ENCODE results near the gene FBXW10B.
"Not testable (repeated sequence)": the region's sequence is repeated elsewhere in the genome, so short reads cannot be mapped to it uniquely, and the experiment has no call there.

DNA sequence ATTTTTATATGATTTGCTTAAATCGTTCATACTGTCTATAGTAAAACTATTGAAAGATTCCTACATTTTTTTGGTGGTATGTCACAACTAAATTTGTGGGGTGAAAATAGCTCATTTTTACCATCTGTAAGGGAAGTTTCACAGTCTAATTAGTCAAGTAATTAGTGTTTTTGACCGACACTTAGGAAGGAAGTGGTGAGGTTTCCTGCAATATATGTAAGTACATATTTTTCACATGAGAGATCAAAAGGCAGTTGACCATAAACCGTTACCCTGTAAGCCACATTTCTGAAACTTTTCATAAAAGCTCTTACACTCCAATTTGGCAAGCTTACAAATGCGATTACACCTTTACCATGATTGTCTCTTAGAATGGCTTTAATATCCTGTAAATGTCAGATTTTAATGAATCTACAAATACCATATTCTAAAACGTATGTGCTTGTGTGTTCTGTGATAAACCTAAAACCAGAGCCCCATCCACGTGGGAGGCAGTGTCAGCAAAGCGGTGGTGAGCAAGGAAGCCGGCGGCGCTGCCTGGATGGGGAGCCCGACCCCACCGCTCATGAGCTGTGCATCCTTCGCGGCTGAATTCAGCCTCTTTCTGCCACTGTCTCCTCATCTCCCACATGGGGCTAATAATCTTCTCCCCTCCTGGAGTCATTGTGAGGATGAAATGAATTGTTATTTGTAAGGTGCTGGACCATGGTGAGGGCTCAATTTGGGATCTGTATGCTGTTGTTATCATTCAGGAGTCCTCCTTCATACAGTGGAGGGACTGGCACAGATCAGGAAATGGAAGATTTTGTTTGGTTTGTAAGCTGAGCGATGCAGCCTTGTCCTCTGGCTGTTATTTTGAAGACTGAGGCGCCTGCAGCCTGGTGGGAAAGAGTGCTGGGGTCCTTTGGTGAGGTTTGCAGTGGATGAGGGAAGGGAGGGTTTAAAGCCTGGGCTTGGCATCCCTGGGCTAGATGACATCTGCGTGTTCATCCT lies 29.7 kb downstream of the FBXW10B start:
- TF ChIP-seq SUZ12 (IDR thresholded peaks at IDR 0.05); HDGF (IDR thresholded peaks at IDR 0.05; ENCODE audit: borderline replicate concordance); FOXA1 (IDR thresholded peaks at IDR 0.05); ELF4 (IDR thresholded peaks at IDR 0.05); ARNT (IDR thresholded peaks at IDR 0.05); ZNF384 (IDR thresholded peaks at IDR 0.05): not testable (repeated sequence)
